ENCODE data around the gene C1orf115.

Gene C1orf115

DNA sequence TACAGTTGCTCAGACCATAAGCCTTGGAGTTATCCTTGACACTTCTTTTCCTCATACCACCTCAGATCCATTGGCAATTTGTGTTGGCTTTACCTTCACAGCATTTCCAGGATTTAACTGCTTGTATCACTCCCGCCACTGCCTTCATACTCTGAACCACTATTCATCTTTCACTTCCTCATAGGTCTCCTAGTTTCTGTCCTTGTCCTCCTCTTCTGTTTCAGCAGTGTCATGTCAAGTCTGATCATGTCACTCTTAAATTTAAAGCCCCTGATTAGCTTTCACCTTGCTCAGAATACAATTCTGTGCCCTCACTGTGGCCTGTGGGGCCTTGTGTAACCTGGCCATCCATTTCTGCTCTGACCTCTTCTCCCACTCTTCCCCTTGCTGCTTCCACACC, 34.7 kb upstream of the C1orf115 start:
- Histone ChIP-seq H3K9me3 (ENCODE audit: insufficient read depth, low read depth, low read length) (no peaks in the 10 kb centered on the region), H2AFZ (ENCODE audit: low read length) (no peak overlapping the region), H3K4me3 (ENCODE audit: low read length, poor library complexity, severe bottlenecking) (no peak overlapping the region), H3K4me2 (ENCODE audit: low read depth, low read length, poor library complexity, severe bottlenecking) (no peak overlapping the region), H4K20me1 (ENCODE audit: insufficient read depth, low read length, poor library complexity, severe bottlenecking) (no peaks in the 10 kb centered on the region), H3K79me2 (ENCODE audit: insufficient read depth, low read length) (no peaks in the 10 kb centered on the region), H3K9me2 (replicated peaks; ENCODE audit: low read depth, low read length) (no peaks in the 10 kb centered on the region), H3F3A (ENCODE audit: low read depth) (no peaks in the 10 kb centered on the region), H3K27me3 (ENCODE audit: insufficient read depth, low read length, poor library complexity, severe bottlenecking) (no peaks in the 10 kb centered on the region), H3K36me3 (ENCODE audit: insufficient read depth, low read length) (no peaks in the 10 kb centered on the region), H3K9ac (ENCODE audit: low read depth, low read length, poor library complexity, severe bottlenecking) (no peak overlapping the region), H3K4me1 (ENCODE audit: insufficient read depth, low read length, poor library complexity, severe bottlenecking) (no peaks in the 10 kb centered on the region)
- TF ChIP-seq, protein P1, sequence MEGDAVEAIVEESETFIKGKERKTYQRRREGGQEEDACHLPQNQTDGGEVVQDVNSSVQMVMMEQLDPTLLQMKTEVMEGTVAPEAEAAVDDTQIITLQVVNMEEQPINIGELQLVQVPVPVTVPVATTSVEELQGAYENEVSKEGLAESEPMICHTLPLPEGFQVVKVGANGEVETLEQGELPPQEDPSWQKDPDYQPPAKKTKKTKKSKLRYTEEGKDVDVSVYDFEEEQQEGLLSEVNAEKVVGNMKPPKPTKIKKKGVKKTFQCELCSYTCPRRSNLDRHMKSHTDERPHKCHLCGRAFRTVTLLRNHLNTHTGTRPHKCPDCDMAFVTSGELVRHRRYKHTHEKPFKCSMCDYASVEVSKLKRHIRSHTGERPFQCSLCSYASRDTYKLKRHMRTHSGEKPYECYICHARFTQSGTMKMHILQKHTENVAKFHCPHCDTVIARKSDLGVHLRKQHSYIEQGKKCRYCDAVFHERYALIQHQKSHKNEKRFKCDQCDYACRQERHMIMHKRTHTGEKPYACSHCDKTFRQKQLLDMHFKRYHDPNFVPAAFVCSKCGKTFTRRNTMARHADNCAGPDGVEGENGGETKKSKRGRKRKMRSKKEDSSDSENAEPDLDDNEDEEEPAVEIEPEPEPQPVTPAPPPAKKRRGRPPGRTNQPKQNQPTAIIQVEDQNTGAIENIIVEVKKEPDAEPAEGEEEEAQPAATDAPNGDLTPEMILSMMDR (conservative IDR thresholded peaks at IDR 0.05; ENCODE audit: low read length) = no peak
- no peak for TF ChIP-seq EZH2phosphoT487 (IDR thresholded peaks at IDR 0.05; ENCODE audit: borderline replicate concordance)

DNA sequence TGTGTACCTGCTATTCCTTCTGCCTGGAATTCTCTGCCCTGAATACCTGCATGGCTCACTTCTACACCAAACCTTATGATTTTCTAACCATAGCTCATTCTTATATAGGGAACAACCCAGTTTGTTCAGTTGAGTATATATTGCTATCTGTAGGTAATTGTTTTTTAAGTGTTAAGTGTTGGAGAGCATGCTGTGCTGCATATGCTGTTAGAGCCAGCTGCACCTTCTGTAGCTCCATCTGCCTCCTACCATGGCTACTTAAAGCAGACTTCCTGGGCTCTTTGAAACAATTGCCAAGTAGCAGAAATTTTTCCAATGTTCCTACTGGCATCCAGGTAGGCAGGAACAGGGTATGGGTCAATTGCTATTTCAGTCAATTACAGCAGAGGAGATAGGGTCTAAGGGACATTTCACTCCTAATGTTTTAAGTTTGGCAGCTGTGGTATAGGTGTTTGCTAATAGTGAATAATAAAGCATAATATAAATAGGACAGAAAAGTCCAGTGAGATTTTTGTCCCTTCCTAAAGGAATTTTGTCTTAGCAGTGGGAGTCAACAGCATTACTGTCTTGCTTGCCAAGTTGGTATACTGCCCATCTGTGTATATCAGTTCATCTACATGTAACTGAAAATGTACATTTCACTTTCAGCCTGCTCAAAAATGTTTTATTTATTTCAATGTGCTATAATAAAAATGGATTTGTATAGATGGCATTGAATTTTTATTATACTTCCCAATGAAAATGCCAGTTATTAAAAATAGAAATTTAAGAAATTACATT, 34.0 kb upstream of the C1orf115 start:
- Histone ChIP-seq H2AFZ (ENCODE audit: low read length) (no peak overlapping the region), H3F3A (ENCODE audit: low read depth) (no peaks in the 10 kb centered on the region), H3K4me1 (ENCODE audit: insufficient read depth, low read length, poor library complexity, severe bottlenecking) (no peaks in the 10 kb centered on the region), H3K9me3 (ENCODE audit: insufficient read depth, low read depth, low read length) (no peaks in the 10 kb centered on the region), H3K9ac (ENCODE audit: low read depth, low read length, poor library complexity, severe bottlenecking) (no peak overlapping the region), H3K4me2 (ENCODE audit: low read depth, low read length, poor library complexity, severe bottlenecking) (no peak overlapping the region), H3K79me2 (ENCODE audit: insufficient read depth, low read length) (no peaks in the 10 kb centered on the region), H4K20me1 (ENCODE audit: insufficient read depth, low read length, poor library complexity, severe bottlenecking) (no peaks in the 10 kb centered on the region), H3K4me3 (ENCODE audit: low read length, poor library complexity, severe bottlenecking) (no peak overlapping the region), H3K9me2 (replicated peaks; ENCODE audit: low read depth, low read length) (no peaks in the 10 kb centered on the region), H3K36me3 (ENCODE audit: insufficient read depth, low read length) (no peaks in the 10 kb centered on the region), H3K27me3 (ENCODE audit: insufficient read depth, low read length, poor library complexity, severe bottlenecking) (no peaks in the 10 kb centered on the region)
- TF ChIP-seq, protein P1 (conservative IDR thresholded peaks at IDR 0.05; ENCODE audit: low read length) = no peak

DNA sequence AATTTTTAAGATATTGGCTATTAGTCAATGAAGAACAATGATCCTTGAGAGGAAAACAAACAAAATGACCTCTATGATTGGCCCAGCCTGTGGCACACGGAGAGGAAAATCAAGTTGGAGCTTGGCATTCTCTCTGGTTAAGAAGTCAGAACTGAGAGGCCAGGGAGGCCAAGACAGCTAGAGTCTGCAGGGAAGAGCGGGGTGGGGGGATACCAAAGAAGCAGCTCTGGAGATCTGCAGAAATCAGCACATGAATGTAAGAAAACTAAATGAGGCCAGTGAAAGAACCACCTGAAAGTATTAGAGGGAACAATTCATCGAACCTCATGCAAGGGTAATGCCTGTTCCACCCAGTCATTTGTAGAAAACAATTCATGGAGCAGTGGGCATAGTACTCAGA, 23.8 kb upstream of the C1orf115 start:
- Histone ChIP-seq H3K27me3 (ENCODE audit: insufficient read depth, low read length, poor library complexity, severe bottlenecking) (no peaks in the 10 kb centered on the region), H4K20me1 (ENCODE audit: insufficient read depth, low read length, poor library complexity, severe bottlenecking) (no peaks in the 10 kb centered on the region), H3K9ac (ENCODE audit: low read depth, low read length, poor library complexity, severe bottlenecking) (no peak overlapping the region), H3F3A (ENCODE audit: low read depth) (no peaks in the 10 kb centered on the region), H3K4me1 (ENCODE audit: insufficient read depth, low read length, poor library complexity, severe bottlenecking) (no peaks in the 10 kb centered on the region), H3K9me2 (replicated peaks; ENCODE audit: low read depth, low read length) (no peaks in the 10 kb centered on the region), H3K9me3 (ENCODE audit: insufficient read depth, low read depth, low read length) (no peaks in the 10 kb centered on the region), H3K36me3 (ENCODE audit: insufficient read depth, low read length) (no peaks in the 10 kb centered on the region), H3K79me2 (ENCODE audit: insufficient read depth, low read length) (no peaks in the 10 kb centered on the region), H3K4me3 (ENCODE audit: low read length, poor library complexity, severe bottlenecking) (no peak overlapping the region), H3K4me2 (ENCODE audit: low read depth, low read length, poor library complexity, severe bottlenecking) (no peak overlapping the region), H2AFZ (ENCODE audit: low read length) (no peak overlapping the region)
- no peak for TF ChIP-seq EZH2phosphoT487 (IDR thresholded peaks at IDR 0.05; ENCODE audit: borderline replicate concordance)
- TF ChIP-seq, protein P1 (conservative IDR thresholded peaks at IDR 0.05; ENCODE audit: low read length) = no peak
